Tibial artery (tissue), 4 donors: ENCODE results near the gene NUP210.

Experiments used
- DNase-seq, 2 donors: peaks; one replicate each; pipeline ENCODE4 v3.0.0-alpha.2; 2019
- H3K27ac ChIP-seq, 2 donors: fragments of 200-600 bp; sonication (generic) in 1 of 2; 1 replicate in 1 of 2; 2 replicates in 1 of 2; pipeline ENCODE4 v1.5.1; 2018 to 2019; ENCODE audit warnings: mild to moderate bottlenecking in 1 of 2
- H3K27me3 ChIP-seq, 2 donors: fragments of 200-600 bp; sonication (generic) in 1 of 2; one replicate each; pipeline versions ENCODE4 v1.5.1 to v1.6.0; 2016 to 2019
- H3K36me3 ChIP-seq, 3 donors: fragments of 200-600 bp; sonication (generic) in 2 of 3; one replicate each; pipeline ENCODE4 v1.5.1; 2016 to 2019; ENCODE audit warnings: mild to moderate bottlenecking in 2 of 3
- H3K4me1 ChIP-seq, 4 donors: fragments of 200-600 bp; sonication (generic) in 2 of 4; 1 replicate in 3 of 4; 2 replicates in 1 of 4; pipeline ENCODE4 v1.5.1; 2016 to 2019
- H3K4me3 ChIP-seq, 2 donors: fragments of 200-600 bp; sonication (generic) in 1 of 2; 1 replicate in 1 of 2; 2 replicates in 1 of 2; pipeline ENCODE4 v1.5.1; 2018 to 2019; ENCODE audit warnings: mild to moderate bottlenecking in 2 of 2
- H3K9me3 ChIP-seq, 3 donors: fragments of 200-600 bp; sonication (generic) in 1 of 3; one replicate each; pipeline ENCODE4 v1.5.1; 2016 to 2019
- CTCF ChIP-seq, 2 experiments: fragments of 200-600 bp in 1 of 2; fragments of 450-650 bp in 1 of 2; IDR thresholded peaks; one replicate each; pipeline ENCODE4 v1.5.1; 2017 to 2019; ENCODE audit warnings: antibody characterized with exemption in 2 of 2, mild to moderate bottlenecking in 1 of 2, moderate library complexity in 1 of 2
- intact Hi-C: fragments of 100-400 bp; cut with DNase I; formaldehyde crosslinking; loops from one replicate; pipeline ENCODE4 v1.15.0; 2023; ENCODE audit warnings: low total_unique reads

Gene NUP210

GRCh38 chr3:13344663-13345062 is 75.5 kb downstream of the NUP210 start:
- H3K9me3 ChIP-seq, result no peaks in the 10 kb centered on the region
- H3K4me1 ChIP-seq, result no peaks in the 10 kb centered on the region
- H3K4me3 ChIP-seq, result no peak overlapping the region
- no peak overlapping the region for H3K27ac ChIP-seq
- no peak for TF ChIP-seq CTCF (IDR thresholded peaks at IDR 0.05)
- intact Hi-C loops, result no loop called here
- H3K36me3 ChIP-seq, result peaks cover 0 to 10% (median 0%) of the 10 kb centered on the region in 3 donors
- no peak for DNase-seq
- peaks cover 0 to 4% of the 10 kb centered on the region in 2 donors for H3K27me3 ChIP-seq

- DNase-seq, result no peak
- intact Hi-C loops, result no loop called here
- H3K27ac ChIP-seq, result no peak overlapping the region
- no peak overlapping the region for H3K4me3 ChIP-seq
- no peak for TF ChIP-seq CTCF (IDR thresholded peaks at IDR 0.05)
- no peaks in the 10 kb centered on the region for H3K9me3 ChIP-seq
- H3K27me3 ChIP-seq, result peaks cover 0 to 4% of the 10 kb centered on the region in 2 donors
- H3K4me1 ChIP-seq, result no peaks in the 10 kb centered on the region
- H3K36me3 ChIP-seq, result peaks cover 0 to 19% (median 0%) of the 10 kb centered on the region in 3 donors
Observed at GRCh38 chr3:13343601-13344000, 76.5 kb downstream of the NUP210 start.

GRCh38 chr3:13341229-13341905 is 78.8 kb downstream of the NUP210 start:
- no peak overlapping the region for H3K4me3 ChIP-seq
- DNase-seq, result no peak
- H3K27ac ChIP-seq, result no peak overlapping the region
- peaks cover 0 to 30% (median 0%) of the 10 kb centered on the region in 3 donors for H3K36me3 ChIP-seq
- H3K27me3 ChIP-seq, result no peaks in the 10 kb centered on the region
- TF ChIP-seq CTCF (IDR thresholded peaks at IDR 0.05), result no peak
- no peaks in the 10 kb centered on the region for H3K9me3 ChIP-seq
- no peaks in the 10 kb centered on the region for H3K4me1 ChIP-seq
- intact Hi-C loops, result no loop called here

GRCh38 chr3:13339833-13340232 is 80.3 kb downstream of the NUP210 start:
- no peak overlapping the region for H3K27ac ChIP-seq
- peaks cover 0 to 32% (median 0%) of the 10 kb centered on the region in 3 donors for H3K36me3 ChIP-seq
- no peaks in the 10 kb centered on the region for H3K4me1 ChIP-seq
- H3K27me3 ChIP-seq, result no peaks in the 10 kb centered on the region
- no peak for DNase-seq
- intact Hi-C loops, result no loop called here
- no peak for TF ChIP-seq CTCF (IDR thresholded peaks at IDR 0.05)
- H3K4me3 ChIP-seq, result no peak overlapping the region
- no peaks in the 10 kb centered on the region for H3K9me3 ChIP-seq

GRCh38 chr3:13338996-13339395 is 81.1 kb downstream of the NUP210 start:
- no peak overlapping the region for H3K27ac ChIP-seq
- no peaks in the 10 kb centered on the region for H3K9me3 ChIP-seq
- intact Hi-C loops, result no loop called here
- H3K36me3 ChIP-seq, result peaks cover 0 to 32% (median 0%) of the 10 kb centered on the region in 3 donors
- TF ChIP-seq CTCF (IDR thresholded peaks at IDR 0.05), result no peak
- H3K4me1 ChIP-seq, result no peaks in the 10 kb centered on the region
- no peak overlapping the region for H3K4me3 ChIP-seq
- no peak for DNase-seq
- no peaks in the 10 kb centered on the region for H3K27me3 ChIP-seq
